WTC11 (cell line): Measurements from ENCODE around the gene PPP6R3. TPM values are rescaled to one million over a fixed set of nuclear protein-coding genes. Genes with fewer than 3 reads are reported as not detected.

Source experiments
- ATAC-seq: fragments of 200-7000 bp; cut with Tn5 transposase; 2 replicates; pipeline ENCODE4 v1.10.0; 2021; ENCODE audit warnings: mild to moderate bottlenecking, moderate library complexity
- CTCF ChIA-PET: fragments of 300-600 bp; sonication (Branson Sonifier 250); formaldehyde crosslinking; loops from one replicate; lab custom pipeline; 2021; ENCODE audit warnings: antibody characterized with exemption; lab: Charles Lee
- POLR2A ChIA-PET: fragments of 350-600 bp; sonication (Branson Sonifier 250); formaldehyde crosslinking; loops from one replicate; lab custom pipeline; 2021; ENCODE audit warnings: antibody characterized with exemption; lab: Charles Lee
- DNase-seq: peaks from one replicate; pipeline ENCODE4 v3.0.0; 2021; ENCODE audit warnings: low spot score
- H3K27ac Mint-ChIP-seq: 2 replicates; pipeline ENCODE4 v1.8.0; 2021; ENCODE audit warnings: mixed read lengths
- H3K27me3 Mint-ChIP-seq: 2 replicates; pipeline ENCODE4 v1.8.0; 2021; ENCODE audit warnings: low read depth, mild to moderate bottlenecking, moderate library complexity, mixed read lengths
- H3K36me3 Mint-ChIP-seq: 2 replicates; pipeline ENCODE4 v1.8.0; 2021; ENCODE audit warnings: mixed read lengths
- H3K4me1 Mint-ChIP-seq: 2 replicates; pipeline ENCODE4 v1.8.0; 2022; ENCODE audit warnings: mixed read lengths
- H3K4me3 Mint-ChIP-seq: 2 replicates; pipeline ENCODE4 v1.8.0; 2021; ENCODE audit warnings: mild to moderate bottlenecking, moderate library complexity, mixed read lengths
- H3K9me3 Mint-ChIP-seq: 2 replicates; pipeline ENCODE4 v1.8.0; 2021; ENCODE audit warnings: mixed read lengths
- ARID4B ChIP-seq: sonication (generic); formaldehyde crosslinking; IDR thresholded peaks from 2 replicates; pipeline ENCODE4 v1.8.0; 2023; ENCODE audit warnings: missing genetic modification reagents, mild to moderate bottlenecking, borderline replicate concordance
- ATF3 ChIP-seq: sonication (generic); formaldehyde crosslinking; conservative IDR thresholded peaks from 2 replicates; pipeline ENCODE4 v1.8.1; 2022; ENCODE audit warnings: mild to moderate bottlenecking, missing genetic modification reagents
- CDX4 ChIP-seq: fragments of 250-450 bp; sonication (Bioruptor Pico); IDR thresholded peaks from 2 replicates; pipeline ENCODE4 v1.9.0; 2021; ENCODE audit warnings: moderate library complexity, mild to moderate bottlenecking, inconsistent platforms, borderline replicate concordance
- CTCF ChIP-seq: fragments of 200-600 bp; IDR thresholded peaks from 2 replicates; pipeline ENCODE4 v1.8.0; 2022; ENCODE audit warnings: antibody characterized with exemption
- FOXK1 ChIP-seq: sonication (generic); formaldehyde crosslinking; IDR thresholded peaks from 2 replicates; pipeline ENCODE4 v1.8.0; 2022; ENCODE audit warnings: mild to moderate bottlenecking, moderate library complexity, missing genetic modification reagents
- FOXP1 ChIP-seq: sonication (generic); formaldehyde crosslinking; IDR thresholded peaks from 2 replicates; pipeline ENCODE4 v1.8.0; 2022; ENCODE audit warnings: missing genetic modification reagents, mild to moderate bottlenecking, moderate library complexity, borderline replicate concordance
- FOXP4 ChIP-seq: sonication (generic); formaldehyde crosslinking; IDR thresholded peaks from 2 replicates; pipeline ENCODE4 v1.8.0; 2022; ENCODE audit warnings: mild to moderate bottlenecking, missing genetic modification reagents
- HMGXB4 ChIP-seq: sonication (generic); formaldehyde crosslinking; IDR thresholded peaks from 2 replicates; pipeline ENCODE4 v1.8.1; 2023; ENCODE audit warnings: mild to moderate bottlenecking, moderate library complexity, missing genetic modification reagents
- IRF2 ChIP-seq: sonication (generic); formaldehyde crosslinking; IDR thresholded peaks from 2 replicates; pipeline ENCODE4 v1.8.0; 2022; ENCODE audit warnings: low read depth, missing genetic modification reagents, borderline replicate concordance
- MAX ChIP-seq: sonication (generic); formaldehyde crosslinking; IDR thresholded peaks from 2 replicates; pipeline ENCODE4 v1.8.0; 2022; ENCODE audit warnings: mild to moderate bottlenecking, missing genetic modification reagents
- MLX ChIP-seq: sonication (generic); formaldehyde crosslinking; IDR thresholded peaks from 2 replicates; pipeline ENCODE4 v1.8.1; 2023; ENCODE audit warnings: mild to moderate bottlenecking, missing genetic modification reagents, moderate library complexity
- TEAD1 ChIP-seq: sonication (generic); formaldehyde crosslinking; IDR thresholded peaks from 2 replicates; pipeline ENCODE4 v1.8.0; 2022; ENCODE audit warnings: mild to moderate bottlenecking, missing genetic modification reagents
- TP53 ChIP-seq: sonication (generic); formaldehyde crosslinking; IDR thresholded peaks from 2 replicates; pipeline ENCODE4 v1.8.1; 2023; ENCODE audit warnings: mild to moderate bottlenecking, missing genetic modification reagents
- ZMAT4 ChIP-seq: fragments of 250-450 bp; sonication (Bioruptor Pico); IDR thresholded peaks from 2 replicates; pipeline ENCODE4 v1.9.0; 2021; ENCODE audit warnings: mild to moderate bottlenecking
- total RNA-seq: library from RNA; stranded (reverse); gene quantifications from 3 replicates; pipeline ENCODE4 v1.2.3, GENCODE V29; 2021

Gene PPP6R3
- total RNA-seq, 1 experiment from 2014 or later, result 138 TPM

GRCh38 chr11:68508425-68508824 lies 47.9 kb downstream of the PPP6R3 start:
- ChIA-PET POLR2A (no interaction called here), CTCF (no interaction called here)
- H3K27ac Mint-ChIP-seq, result no peak overlapping the region
- ATAC-seq (no peak), DNase-seq (no peak)
- TF ChIP-seq CTCF, result no peak
- TF ChIP-seq, all 79 proteins: peak for 0
- Mint-ChIP-seq H3K27me3 (no peaks in the 10 kb centered on the region), H3K9me3 (no peaks in the 10 kb centered on the region), H3K36me3 (peaks cover 4% of the 10 kb centered on the region; the same call in 1 of the 2 replicates), H3K4me3 (no peak overlapping the region), H3K4me1 (peaks cover 52% of the 10 kb centered on the region)

- POLR2A ChIA-PET, result no interaction called here
- H3K27me3 Mint-ChIP-seq, result no peaks in the 10 kb centered on the region
- no peak overlapping the region for H3K4me3 Mint-ChIP-seq
- CTCF ChIA-PET, result no interaction called here
- ATAC-seq (no peak; the same call in 1 of the 2 replicates), DNase-seq (no peak)
- TF ChIP-seq CDX4 (CRISPR knock-in tag) (no peak), IRF2 (no peak), FOXP1 (CRISPR knock-in tag) (no peak), ARID4B (no peak), ZMAT4 (no peak), MLX (CRISPR knock-in tag) (no peak), TEAD1 (no peak), FOXP4 (CRISPR knock-in tag) (no peak), FOXK1 (CRISPR knock-in tag) (no peak), HMGXB4 (CRISPR knock-in tag) (no peak), ATF3 (CRISPR knock-in tag) (no peak), MAX (CRISPR knock-in tag) (no peak), TP53 (CRISPR knock-in tag) (no peak), CTCF (no peak)
- no peak overlapping the region for H3K27ac Mint-ChIP-seq
- no peaks in the 10 kb centered on the region for H3K9me3 Mint-ChIP-seq
- peaks cover 49% of the 10 kb centered on the region for H3K4me1 Mint-ChIP-seq
- peaks cover 9% of the 10 kb centered on the region for H3K36me3 Mint-ChIP-seq
Measured at GRCh38 chr11:68509066-68509465, 48.5 kb downstream of the PPP6R3 start.
